ENCODE results near the gene LSS. TPM values are rescaled to one million over a fixed set of nuclear protein-coding genes. Genes with fewer than 3 reads are reported as not detected.

LSS gene
- total and polyA plus RNA-seq, 10 of the 15 experiments (the other 5 are each of a cell fraction or from before 2014, with no cell fraction given): 2.9 to 82.4 (median 27.5) TPM

DNA sequence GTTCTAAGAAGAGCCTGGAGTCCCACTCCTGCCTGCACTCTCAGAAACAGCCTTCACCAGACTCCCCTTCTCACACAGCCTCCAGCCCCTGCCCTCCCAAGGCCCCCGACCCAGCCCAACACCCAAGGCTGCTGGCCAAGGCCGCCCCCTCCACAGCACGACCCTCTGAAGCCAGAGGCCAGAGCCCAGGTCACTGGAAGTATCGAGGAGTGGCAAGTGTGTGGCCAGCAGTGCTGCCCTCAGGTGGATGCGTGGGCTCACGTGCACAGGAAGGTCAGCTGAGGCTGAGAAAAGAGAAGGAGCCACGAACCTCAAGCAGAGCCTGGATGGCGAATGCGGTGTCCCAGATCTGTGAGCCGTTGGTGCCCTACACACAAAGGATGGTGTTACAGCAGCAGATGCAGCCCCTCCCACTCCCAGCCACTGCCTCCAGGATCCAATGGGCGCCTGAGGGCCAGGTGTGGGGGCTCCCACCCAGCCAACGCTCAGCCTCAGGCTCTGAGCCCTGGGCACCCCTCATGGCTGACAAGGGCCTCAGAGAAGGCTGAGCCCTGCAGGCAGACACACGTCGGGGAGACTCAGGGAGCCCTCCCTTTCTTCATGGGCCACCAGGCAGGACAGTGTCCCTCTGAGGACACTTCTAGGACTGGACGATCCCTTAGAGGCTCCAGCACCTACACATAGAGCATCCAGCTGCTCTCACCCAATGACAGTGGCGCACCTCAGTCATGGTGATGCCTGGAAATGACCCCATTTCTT, 18.0 kb downstream of the LSS start:
- Histone ChIP-seq H2AFZ (ENCODE audit: control insufficient read depth, low read depth, low read length) (no peak overlapping the region), H3K9me3 (replicated peaks; ENCODE audit: control insufficient read depth, insufficient read depth, low read length) (no peaks in the 10 kb centered on the region), H3K36me3 (ENCODE audit: control insufficient read depth in 2 of 2, insufficient read depth in 2 of 2, low read length in 1 of 2) (peaks cover 0 to 9% of the 10 kb centered on the region in 2 experiments; a peak in 3 of 4 replicates), H3K79me2 (ENCODE audit: control insufficient read depth, insufficient read depth, low read length) (no peaks in the 10 kb centered on the region), H3K4me3 (no peak overlapping the region), H3K4me1 (ENCODE audit: control insufficient read depth, insufficient read depth, low read length) (no peaks in the 10 kb centered on the region), H3K27ac (ENCODE audit: control insufficient read depth, insufficient read depth) (no peak overlapping the region), H3K9ac (ENCODE audit: control insufficient read depth, insufficient read depth, low read length) (no peak overlapping the region), H4K20me1 (ENCODE audit: control insufficient read depth, insufficient read depth) (no peaks in the 10 kb centered on the region), H3K27me3 (replicated peaks in 1 of 2; ENCODE audit: control insufficient read depth in 2 of 2, insufficient read depth in 2 of 2, low read length in 1 of 2) (no peaks in the 10 kb centered on the region), H3K4me2 (ENCODE audit: control insufficient read depth, insufficient read depth) (no peak overlapping the region)
- TSS peak; percentile 55 for BruUV-seq (replicated peaks)
- intact Hi-C loops (cut with micrococcal nuclease; ENCODE audit: unreplicated experiment): no loop called here
- in situ Hi-C loops (cut with MboI): no loop called here
- POLR2A ChIA-PET: no interaction called here
- no peak for FAIRE-seq
- CTCF ChIA-PET: no interaction called here
- TF ChIP-seq, protein P1, sequence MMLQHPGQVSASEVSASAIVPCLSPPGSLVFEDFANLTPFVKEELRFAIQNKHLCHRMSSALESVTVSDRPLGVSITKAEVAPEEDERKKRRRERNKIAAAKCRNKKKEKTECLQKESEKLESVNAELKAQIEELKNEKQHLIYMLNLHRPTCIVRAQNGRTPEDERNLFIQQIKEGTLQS (IDR thresholded peaks at IDR 0.05; ENCODE audit: borderline replicate concordance, extremely low read depth, low read depth, low read length): no peak
- TF ChIP-seq, protein P2, sequence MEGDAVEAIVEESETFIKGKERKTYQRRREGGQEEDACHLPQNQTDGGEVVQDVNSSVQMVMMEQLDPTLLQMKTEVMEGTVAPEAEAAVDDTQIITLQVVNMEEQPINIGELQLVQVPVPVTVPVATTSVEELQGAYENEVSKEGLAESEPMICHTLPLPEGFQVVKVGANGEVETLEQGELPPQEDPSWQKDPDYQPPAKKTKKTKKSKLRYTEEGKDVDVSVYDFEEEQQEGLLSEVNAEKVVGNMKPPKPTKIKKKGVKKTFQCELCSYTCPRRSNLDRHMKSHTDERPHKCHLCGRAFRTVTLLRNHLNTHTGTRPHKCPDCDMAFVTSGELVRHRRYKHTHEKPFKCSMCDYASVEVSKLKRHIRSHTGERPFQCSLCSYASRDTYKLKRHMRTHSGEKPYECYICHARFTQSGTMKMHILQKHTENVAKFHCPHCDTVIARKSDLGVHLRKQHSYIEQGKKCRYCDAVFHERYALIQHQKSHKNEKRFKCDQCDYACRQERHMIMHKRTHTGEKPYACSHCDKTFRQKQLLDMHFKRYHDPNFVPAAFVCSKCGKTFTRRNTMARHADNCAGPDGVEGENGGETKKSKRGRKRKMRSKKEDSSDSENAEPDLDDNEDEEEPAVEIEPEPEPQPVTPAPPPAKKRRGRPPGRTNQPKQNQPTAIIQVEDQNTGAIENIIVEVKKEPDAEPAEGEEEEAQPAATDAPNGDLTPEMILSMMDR (IDR thresholded peaks at IDR 0.05 in 2 of 3, conservative IDR thresholded peaks at IDR 0.05 in 1 of 3; ENCODE audit: control insufficient read depth in 2 of 3, extremely low read depth in 1 of 3, insufficient read depth in 1 of 3, low read depth in 3 of 3, low read length in 3 of 3): 0 out of 6 replicates have a peak, but pooled peaks of 1 of the 3 experiments have one; percentile 1
- no peak for TF ChIP-seq SMARCA5 (IDR thresholded peaks at IDR 0.05)
- WGBS (ENCODE audit: insufficient coverage, insufficient replicate concordance, low lambda C conversion rate, missing lambda C conversion rate): 93% methylated on average over 15 of the region's 16 CpGs
- SMC1A ChIA-PET (ENCODE audit: uncharacterized antibody, unreplicated experiment): no interaction called here
- DNase-seq (ENCODE audit: low read depth, low spot score): no peak
- no peak for ATAC-seq
- RAD21 ChIA-PET (ENCODE audit: unreplicated experiment): no interaction called here

All from GM12878 (cell line).